Thyroid gland (tissue), 4 donors: ENCODE data around the gene SLC9A7. TPM values are rescaled to one million over a fixed set of nuclear protein-coding genes. Genes with fewer than 3 reads are reported as not detected.

Experiments used
- DNase-seq, 2 donors: peaks; one replicate each; pipeline ENCODE4 v3.0.0-alpha.2; 2019
- H3K27ac ChIP-seq, 3 donors: fragments of 200-600 bp; sonication (generic); 1 replicate in 2 of 3; 2 replicates in 1 of 3; pipeline ENCODE4 v1.5.1; 2016 to 2019; ENCODE audit warnings: mild to moderate bottlenecking in 1 of 3, moderate library complexity in 1 of 3
- H3K27me3 ChIP-seq: fragments of 200-600 bp; sonication (generic); one replicate; pipeline ENCODE4 v1.5.1; 2019
- H3K36me3 ChIP-seq, 2 donors: fragments of 200-600 bp; sonication (generic); one replicate each; pipeline ENCODE4 v1.5.1; 2016 to 2019
- H3K4me1 ChIP-seq, 2 donors: fragments of 200-600 bp; sonication (generic); one replicate each; pipeline ENCODE4 v1.5.1; 2017 to 2019
- H3K4me3 ChIP-seq, 3 donors: fragments of 200-600 bp; sonication (generic); replicated peaks in 1 of 3; 1 replicate in 2 of 3; 2 replicates in 1 of 3; pipeline ENCODE4 v1.5.1; 2016; ENCODE audit warnings: mild to moderate bottlenecking in 1 of 3
- H3K9me3 ChIP-seq: fragments of 200-600 bp; sonication (generic); one replicate; pipeline ENCODE4 v1.5.1; 2017
- POLR2A ChIP-seq, 2 donors: fragments of 450-650 bp; IDR thresholded peaks; one replicate each; pipeline ENCODE4 v1.6.1; 2017; ENCODE audit warnings: antibody characterized with exemption in 2 of 2, mild to moderate bottlenecking in 2 of 2, moderate library complexity in 1 of 2
- WGBS, 2 donors: methylation state at CpG; one replicate each; pipeline ENCODE4 v1.1.5; 2017; 5-methylcytosine and 5-hydroxymethylcytosine counted together
- intact Hi-C: fragments of 100-400 bp; cut with DNase I; formaldehyde crosslinking; loops from one replicate; pipeline ENCODE4 v1.15.1; 2023
- total RNA-seq, 4 donors: library from RNA; depleted of rRNA; stranded (reverse); fragments of >200 nt; gene quantifications; one replicate each; pipeline ENCODE4 v1.2.3, GENCODE V29; 2016
- TF ChIP-seq, protein P1 (sequence below), 6 experiments: fragments of 200-600 bp in 3 of 6; fragments of 450-650 bp in 3 of 6; sonication (generic) in 3 of 6; IDR thresholded peaks; one replicate each; pipeline ENCODE4 v1.5.1; 2016 to 2019; ENCODE audit warnings: antibody characterized with exemption in 6 of 6, mild to moderate bottlenecking in 2 of 6, inconsistent platforms in 1 of 6, moderate library complexity in 1 of 6

SLC9A7 gene
- total RNA-seq, 4 donors from 2014 or later, result 18.4 to 35.5 (median 26.3) TPM

DNA sequence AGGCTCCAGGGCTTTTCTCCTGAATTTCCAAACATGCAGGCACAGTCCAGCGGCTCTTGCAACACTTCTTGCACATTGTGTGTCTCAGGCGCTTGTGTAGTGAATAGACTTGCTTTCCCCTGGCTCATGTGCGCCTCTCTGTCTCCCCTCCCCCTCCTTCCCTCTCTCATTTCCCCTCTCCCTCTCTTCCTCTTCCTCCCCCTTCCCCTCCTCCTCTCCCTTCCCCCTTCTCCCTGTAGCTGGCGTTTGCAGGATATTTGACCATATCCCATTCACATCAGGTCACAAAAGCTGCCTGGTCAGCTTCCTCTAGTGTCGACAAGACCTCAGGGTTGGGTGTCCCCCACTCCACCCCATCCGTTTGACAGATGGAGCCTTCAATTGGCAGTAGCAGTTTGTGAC, 182.9 kb downstream of the SLC9A7 start:
- H3K27ac ChIP-seq, result peak overlapping the region in 1 of 3 donors; percentile 10
- H3K27me3 ChIP-seq, result no peaks in the 10 kb centered on the region
- DNase-seq, result peak; percentile 13 to 14
- TF ChIP-seq POLR2A (IDR thresholded peaks at IDR 0.05), result no peak
- TF ChIP-seq, protein P1, sequence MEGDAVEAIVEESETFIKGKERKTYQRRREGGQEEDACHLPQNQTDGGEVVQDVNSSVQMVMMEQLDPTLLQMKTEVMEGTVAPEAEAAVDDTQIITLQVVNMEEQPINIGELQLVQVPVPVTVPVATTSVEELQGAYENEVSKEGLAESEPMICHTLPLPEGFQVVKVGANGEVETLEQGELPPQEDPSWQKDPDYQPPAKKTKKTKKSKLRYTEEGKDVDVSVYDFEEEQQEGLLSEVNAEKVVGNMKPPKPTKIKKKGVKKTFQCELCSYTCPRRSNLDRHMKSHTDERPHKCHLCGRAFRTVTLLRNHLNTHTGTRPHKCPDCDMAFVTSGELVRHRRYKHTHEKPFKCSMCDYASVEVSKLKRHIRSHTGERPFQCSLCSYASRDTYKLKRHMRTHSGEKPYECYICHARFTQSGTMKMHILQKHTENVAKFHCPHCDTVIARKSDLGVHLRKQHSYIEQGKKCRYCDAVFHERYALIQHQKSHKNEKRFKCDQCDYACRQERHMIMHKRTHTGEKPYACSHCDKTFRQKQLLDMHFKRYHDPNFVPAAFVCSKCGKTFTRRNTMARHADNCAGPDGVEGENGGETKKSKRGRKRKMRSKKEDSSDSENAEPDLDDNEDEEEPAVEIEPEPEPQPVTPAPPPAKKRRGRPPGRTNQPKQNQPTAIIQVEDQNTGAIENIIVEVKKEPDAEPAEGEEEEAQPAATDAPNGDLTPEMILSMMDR (IDR thresholded peaks at IDR 0.05), result no peak
- no peaks in the 10 kb centered on the region for H3K36me3 ChIP-seq
- no peak overlapping the region for H3K4me3 ChIP-seq
- WGBS, 2 donors, result 30 to 33% methylated on average over 6 of the region's 6 CpGs
- no peaks in the 10 kb centered on the region for H3K9me3 ChIP-seq
- intact Hi-C loops, result no loop called here
- H3K4me1 ChIP-seq, result peaks cover 0 to 5% of the 10 kb centered on the region in 2 donors

DNA sequence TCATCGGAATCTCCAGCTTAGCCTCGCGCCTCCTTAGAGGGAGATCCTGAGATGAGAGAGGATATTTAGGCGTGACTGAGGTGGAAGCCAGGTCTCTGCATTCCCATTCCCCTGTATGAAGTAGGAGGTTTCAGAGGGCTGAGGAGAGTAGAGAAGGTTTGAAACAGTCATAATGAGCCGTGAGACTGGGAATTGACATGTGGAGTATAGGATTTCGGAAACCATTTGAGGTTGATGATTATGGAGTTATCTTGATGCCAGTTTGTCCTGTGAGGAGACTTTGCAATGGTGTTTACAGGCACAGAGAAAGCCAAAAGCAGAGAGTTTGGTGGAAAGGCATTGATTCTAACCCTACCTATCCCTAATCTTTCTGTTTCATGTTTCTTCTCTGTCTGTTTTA, 183.3 kb downstream of the SLC9A7 start:
- Histone ChIP-seq H3K36me3 (no peaks in the 10 kb centered on the region), H3K4me1 (peaks cover 0 to 5% of the 10 kb centered on the region in 2 donors), H3K27ac (peak overlapping the region in 1 of 3 donors; percentile 10), H3K9me3 (no peaks in the 10 kb centered on the region), H3K27me3 (no peaks in the 10 kb centered on the region), H3K4me3 (peak overlapping the region in 1 of 3 donors; percentile 44)
- WGBS, 2 donors, result 23 to 32% methylated on average over 6 of the region's 6 CpGs
- DNase-seq, result no peak
- TF ChIP-seq, protein P1 (IDR thresholded peaks at IDR 0.05), result no peak
- TF ChIP-seq POLR2A (IDR thresholded peaks at IDR 0.05), result no peak
- intact Hi-C loops, result no loop called here

DNA sequence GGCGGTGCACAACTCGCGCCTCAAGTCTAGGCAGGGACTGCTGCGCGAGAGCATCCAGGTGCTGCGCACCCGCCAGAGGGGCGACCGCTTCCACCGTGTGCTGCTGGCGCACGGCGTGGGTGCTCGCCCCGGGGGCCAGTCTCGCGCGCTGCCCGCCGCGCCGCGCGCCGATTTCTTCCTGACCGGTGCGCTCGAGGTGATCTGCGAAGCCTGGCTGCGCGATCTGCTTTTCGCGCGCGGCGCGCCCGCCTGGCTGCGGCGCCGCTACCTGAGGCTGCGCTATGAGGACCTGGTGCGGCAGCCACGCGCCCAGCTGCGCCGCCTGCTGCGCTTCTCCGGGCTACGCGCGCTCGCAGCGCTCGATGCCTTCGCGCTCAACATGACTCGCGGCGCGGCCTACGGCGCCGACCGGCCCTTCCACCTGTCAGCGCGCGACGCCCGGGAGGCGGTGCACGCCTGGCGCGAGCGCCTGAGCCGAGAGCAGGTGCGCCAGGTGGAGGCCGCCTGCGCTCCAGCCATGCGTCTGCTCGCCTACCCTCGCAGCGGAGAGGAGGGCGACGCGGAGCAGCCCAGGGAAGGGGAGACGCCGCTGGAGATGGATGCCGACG, 184.0 kb downstream of the SLC9A7 start:
- no peaks in the 10 kb centered on the region for H3K9me3 ChIP-seq
- whole genome bisulfite sequencing, 2 donors, result 13% methylated on average over 3 of the region's 90 CpGs; no CpG with 5 or more reads in 1 of the 2 donors
- H3K4me3 ChIP-seq, result peak overlapping the region in 1 of 3 donors; percentile 44
- peak overlapping the region in 1 of 3 donors; percentile 10 for H3K27ac ChIP-seq
- peaks cover 0 to 5% of the 10 kb centered on the region in 2 donors for H3K4me1 ChIP-seq
- H3K27me3 ChIP-seq, result no peaks in the 10 kb centered on the region
- peak; percentile 32 to 35 for DNase-seq
- H3K36me3 ChIP-seq, result no peaks in the 10 kb centered on the region
- intact Hi-C loops, result no loop called here
- TF ChIP-seq, protein P1 (IDR thresholded peaks at IDR 0.05), result no peak
- TF ChIP-seq POLR2A (IDR thresholded peaks at IDR 0.05), result no peak

DNA sequence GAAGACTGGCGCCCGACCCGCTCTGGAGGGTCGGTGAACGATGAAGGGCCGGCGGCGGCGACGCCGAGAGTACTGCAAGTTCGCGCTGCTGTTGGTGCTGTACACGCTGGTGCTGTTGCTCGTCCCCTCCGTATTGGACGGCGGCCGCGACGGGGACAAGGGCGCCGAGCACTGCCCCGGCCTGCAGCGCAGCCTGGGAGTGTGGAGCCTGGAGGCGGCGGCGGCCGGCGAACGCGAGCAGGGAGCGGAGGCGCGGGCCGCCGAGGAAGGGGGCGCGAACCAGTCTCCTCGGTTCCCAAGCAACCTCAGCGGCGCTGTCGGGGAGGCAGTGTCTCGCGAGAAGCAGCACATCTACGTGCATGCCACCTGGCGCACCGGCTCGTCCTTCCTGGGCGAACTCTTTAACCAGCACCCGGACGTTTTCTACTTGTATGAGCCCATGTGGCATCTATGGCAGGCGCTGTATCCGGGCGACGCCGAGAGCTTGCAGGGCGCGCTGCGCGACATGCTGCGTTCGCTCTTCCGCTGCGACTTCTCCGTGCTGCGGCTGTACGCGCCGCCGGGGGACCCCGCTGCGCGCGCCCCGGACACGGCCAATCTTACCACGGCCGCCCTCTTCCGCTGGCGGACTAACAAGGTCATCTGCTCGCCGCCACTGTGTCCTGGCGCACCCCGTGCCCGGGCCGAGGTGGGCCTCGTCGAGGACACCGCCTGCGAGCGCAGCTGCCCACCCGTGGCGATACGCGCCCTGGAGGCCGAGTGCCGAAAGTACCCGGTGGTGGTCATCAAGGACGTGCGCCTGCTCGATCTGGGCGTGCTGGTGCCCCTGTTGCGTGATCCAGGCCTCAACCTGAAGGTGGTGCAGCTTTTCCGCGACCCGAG, 184.8 kb downstream of the SLC9A7 start:
- TF ChIP-seq, protein P1 (IDR thresholded peaks at IDR 0.05), result no peak
- no peak for TF ChIP-seq POLR2A (IDR thresholded peaks at IDR 0.05)
- Histone ChIP-seq H3K4me1 (peaks cover under 1 to 5% of the 10 kb centered on the region in 2 donors), H3K27ac (peak overlapping the region; percentile 26 to 39 (median 30)), H3K4me3 (peak overlapping the region in 1 of 3 donors; percentile 44), H3K27me3 (no peaks in the 10 kb centered on the region), H3K36me3 (no peaks in the 10 kb centered on the region), H3K9me3 (no peaks in the 10 kb centered on the region)
- WGBS, 2 donors, result 0 to 1% methylated on average over 1 to 17 of the region's 107 CpGs
- DNase-seq, result peak; percentile 40 to 43
- intact Hi-C loops, result no loop called here
